ENCODE data around the gene CALN1. TPM values are rescaled to one million over a fixed set of nuclear protein-coding genes. Genes with fewer than 3 reads are reported as not detected.

CALN1 gene
- total RNA-seq, 1 donor from 2014 or later = not detected

DNA sequence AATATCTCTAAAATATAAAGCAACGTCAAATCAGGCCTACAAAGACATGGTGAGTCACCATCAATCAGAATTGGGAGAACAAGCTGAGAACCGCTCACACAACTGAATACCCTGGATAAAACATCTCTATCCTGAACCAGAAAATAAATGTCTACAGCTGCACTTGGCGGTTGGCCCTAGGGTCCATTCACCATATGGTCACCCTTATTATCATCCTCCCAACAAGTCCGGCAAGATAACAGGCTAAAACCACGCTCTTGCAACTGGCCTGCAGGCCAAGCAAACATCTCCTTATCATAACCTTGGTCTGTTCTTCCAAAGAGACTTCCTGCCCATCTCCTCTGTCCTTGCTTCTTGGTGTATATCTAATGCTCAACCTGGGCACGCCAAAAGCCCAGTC lies 310.7 kb downstream of the CALN1 start:
- TF ChIP-seq CTCF (conservative IDR thresholded peaks at IDR 0.05; ENCODE audit: low read depth, low read length) = no peak
- no peak for DNase-seq (ENCODE audit: low read depth)
- H3K4me3 ChIP-seq (ENCODE audit: low read depth, low read length) = no peak overlapping the region

GRCh38 chr7:72099784-72100183 lies 312.4 kb downstream of the CALN1 start:
- no peak for DNase-seq (ENCODE audit: low read depth)
- no peak overlapping the region for H3K4me3 ChIP-seq (ENCODE audit: low read depth, low read length)
- no peak for TF ChIP-seq CTCF (conservative IDR thresholded peaks at IDR 0.05; ENCODE audit: low read depth, low read length)

- no peak overlapping the region for H3K4me3 ChIP-seq (ENCODE audit: low read depth, low read length)
- DNase-seq (ENCODE audit: low read depth) = no peak
- no peak for TF ChIP-seq CTCF (conservative IDR thresholded peaks at IDR 0.05; ENCODE audit: low read depth, low read length)
Measured at GRCh38 chr7:72098807-72099580, 313.1 kb downstream of the CALN1 start.

GRCh38 chr7:72097226-72097625 lies 314.9 kb downstream of the CALN1 start:
- DNase-seq (ENCODE audit: low read depth) = no peak
- no peak for TF ChIP-seq CTCF (conservative IDR thresholded peaks at IDR 0.05; ENCODE audit: low read depth, low read length)
- H3K4me3 ChIP-seq (ENCODE audit: low read depth, low read length) = no peak overlapping the region

DNA sequence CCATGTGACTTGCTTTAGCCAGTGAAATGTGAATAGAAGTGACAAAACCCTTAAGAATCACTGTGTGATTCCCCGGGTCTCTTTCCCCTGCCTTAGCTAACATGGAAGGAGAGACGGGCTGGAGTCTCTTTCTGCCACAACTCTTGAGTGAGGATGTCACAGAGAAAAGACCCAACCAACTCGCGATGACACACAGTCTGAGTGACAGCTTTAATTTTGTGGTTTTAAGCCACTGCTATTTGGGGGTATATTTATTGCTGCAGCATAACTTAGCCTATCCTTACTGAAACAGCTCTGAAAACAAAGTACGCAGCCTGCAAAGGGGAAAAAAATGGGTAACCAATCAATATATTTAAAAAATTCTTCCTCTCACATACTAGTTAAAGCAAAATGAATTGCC lies 319.4 kb downstream of the CALN1 start:
- TF ChIP-seq CTCF (conservative IDR thresholded peaks at IDR 0.05; ENCODE audit: low read depth, low read length) = no peak
- no peak overlapping the region for H3K4me3 ChIP-seq (ENCODE audit: low read depth, low read length)
- DNase-seq (ENCODE audit: low read depth) = no peak

GRCh38 chr7:72087926-72088325 lies 324.2 kb downstream of the CALN1 start:
- TF ChIP-seq CTCF (conservative IDR thresholded peaks at IDR 0.05; ENCODE audit: low read depth, low read length) = no peak
- no peak for DNase-seq (ENCODE audit: low read depth)

More at GRCh38 chr7:72087926-72088325, 324.2 kb downstream of the CALN1 start:
- H3K4me3 ChIP-seq (ENCODE audit: low read depth, low read length) = no peak overlapping the region

All from epithelial cell of proximal tubule (primary cell).